AG20443 (cell line): Measurements from ENCODE around the gene CDH23.
A peak's percentile ranks its signal among the peaks of the same experiment; 100 is the strongest.

Source experiments
- DNase-seq: peaks from one replicate; pipeline ENCODE4 v3.0.0; 2012; ENCODE audit warnings: low spot score, mixed read lengths

The CDH23 gene

GRCh38 chr10:71856619-71857018 lies 459.9 kb downstream of the CDH23 start:
- no peak for DNase-seq

- no peak for DNase-seq
Measured at GRCh38 chr10:71857934-71858890, 461.5 kb downstream of the CDH23 start.

- DNase-seq, result peak; percentile 96
Measured at GRCh38 chr10:71860243-71861029, 463.7 kb downstream of the CDH23 start.

- no peak for DNase-seq
Measured at GRCh38 chr10:71863203-71863602, 466.5 kb downstream of the CDH23 start.

- no peak for DNase-seq
Measured at GRCh38 chr10:71864911-71865361, 468.2 kb downstream of the CDH23 start.
